GM19099 (cell line): ENCODE results near the gene PPP1CB.

Source experiments
- POLR2A ChIP-seq: IDR thresholded peaks from 3 replicates; pipeline ENCODE4 v1.6.1; 2011; ENCODE audit warnings: low read depth; ENCODE audit not compliant: insufficient read length; ENCODE audit errors: extremely low read depth

Gene PPP1CB

GRCh38 chr2:28726177-28726576 is 25.5 kb upstream of the PPP1CB start:
- TF ChIP-seq POLR2A = no peak

GRCh38 chr2:28729698-28730097 is 21.9 kb upstream of the PPP1CB start:
- TF ChIP-seq POLR2A = no peak

GRCh38 chr2:28730641-28731146 is 20.9 kb upstream of the PPP1CB start:
- TF ChIP-seq POLR2A = no peak

GRCh38 chr2:28735511-28735910 is 16.1 kb upstream of the PPP1CB start:
- TF ChIP-seq POLR2A = no peak

- no peak for TF ChIP-seq POLR2A
Measured at GRCh38 chr2:28736034-28736433, 15.6 kb upstream of the PPP1CB start.

- no peak for TF ChIP-seq POLR2A
Measured at GRCh38 chr2:28737655-28738054, 14.0 kb upstream of the PPP1CB start.

- TF ChIP-seq POLR2A = no peak
Measured at GRCh38 chr2:28745225-28745624, 6.4 kb upstream of the PPP1CB start.

GRCh38 chr2:28745876-28746275 is 5.8 kb upstream of the PPP1CB start:
- TF ChIP-seq POLR2A = no peak

- TF ChIP-seq POLR2A = no peak
Measured at GRCh38 chr2:28746429-28747111, 5.1 kb upstream of the PPP1CB start.

GRCh38 chr2:28747714-28748113 is 3.9 kb upstream of the PPP1CB start:
- no peak for TF ChIP-seq POLR2A

- no peak for TF ChIP-seq POLR2A
Measured at GRCh38 chr2:28748176-28748575, 3.5 kb upstream of the PPP1CB start.

- no peak for TF ChIP-seq POLR2A
Measured at GRCh38 chr2:28748941-28749340, 2.7 kb upstream of the PPP1CB start.

- no peak for TF ChIP-seq POLR2A
Measured at GRCh38 chr2:28749526-28749925, 2.1 kb upstream of the PPP1CB start.

GRCh38 chr2:28750316-28751251 is 1.0 kb upstream of the PPP1CB start:
- no peak for TF ChIP-seq POLR2A

- no peak for TF ChIP-seq POLR2A
Measured at GRCh38 chr2:28751956-28752630, 463 bp downstream of the PPP1CB start.
